GM12865 (cell line): ENCODE measurements around the gene MVB12B.

ENCODE experiments used
- DNase-seq: peaks from one replicate; pipeline ENCODE4 v3.0.0; 2010; ENCODE audit warnings: low read depth
- H3K4me3 ChIP-seq: 2 replicates; pipeline ENCODE4 v1.5.1; 2011; ENCODE audit warnings: mild to moderate bottlenecking, low read depth, low read length, control low read depth
- CTCF ChIP-seq: IDR thresholded peaks from 2 replicates; pipeline ENCODE4 v1.5.1; 2011; ENCODE audit warnings: low read length, control low read depth, low read depth, inconsistent platforms; ENCODE audit not compliant: insufficient read depth; ENCODE audit errors: missing control alignments

Gene MVB12B

GRCh38 chr9:126320158-126320922 lies 6.3 kb upstream of the MVB12B start:
- DNase-seq = no peak
- no peak for TF ChIP-seq CTCF
- H3K4me3 ChIP-seq = no peak overlapping the region

- DNase-seq = no peak
- no peak for TF ChIP-seq CTCF
- H3K4me3 ChIP-seq = no peak overlapping the region
These were observed 4.9 kb upstream of the MVB12B start for GRCh38 chr9:126321742-126322141.

GRCh38 chr9:126325821-126326220 lies 808 bp upstream of the MVB12B start:
- H3K4me3 ChIP-seq = no peak overlapping the region
- TF ChIP-seq CTCF = no peak
- DNase-seq = no peak

- no peak overlapping the region for H3K4me3 ChIP-seq
- TF ChIP-seq CTCF = no peak
- no peak for DNase-seq
These were observed 531 bp downstream of the MVB12B start for GRCh38 chr9:126327006-126327713.

GRCh38 chr9:126327714-126328185 lies 1.1 kb downstream of the MVB12B start:
- no peak for DNase-seq
- TF ChIP-seq CTCF = no peak
- no peak overlapping the region for H3K4me3 ChIP-seq

- no peak overlapping the region for H3K4me3 ChIP-seq
- no peak for DNase-seq
- no peak for TF ChIP-seq CTCF
These were observed 1.8 kb downstream of the MVB12B start for GRCh38 chr9:126328407-126328806.
